Activated B cell treated with CpG ODN at 0.5 μM for 24 hours (primary cell): ENCODE measurements around the gene ENDOG. TPM values are rescaled to one million over a fixed set of nuclear protein-coding genes. Genes with fewer than 3 reads are reported as not detected.
A peak's percentile ranks its signal among the peaks of the same experiment; 100 is the strongest.
"Not testable (repeated sequence)": the region's sequence is repeated elsewhere in the genome, so short reads cannot be mapped to it uniquely, and the experiment has no call there.

Experiments
- ATAC-seq: fragments of 200-7000 bp; cut with Tn5 transposase; one replicate; pipeline ENCODE4 v1.10.0; 2021; ENCODE audit warnings: low read depth, mild to moderate bottlenecking, moderate library complexity
- CTCF ChIA-PET: fragments of 350-600 bp; sonication (Branson Sonifier 250); formaldehyde crosslinking; loops from one replicate; lab custom pipeline; 2021; ENCODE audit warnings: antibody characterized with exemption; lab: Charles Lee
- POLR2A ChIA-PET: fragments of 350-600 bp; sonication (Branson Sonifier 250); formaldehyde crosslinking; loops from one replicate; lab custom pipeline; 2021; ENCODE audit warnings: antibody characterized with exemption; lab: Charles Lee
- DNase-seq: peaks from one replicate; pipeline ENCODE4 v3.0.0; 2022
- H3K27ac Mint-ChIP-seq: one replicate; pipeline ENCODE4 v1.8.0; 2020; ENCODE audit warnings: mixed read lengths
- H3K27me3 Mint-ChIP-seq: one replicate; pipeline ENCODE4 v1.8.0; 2021; ENCODE audit warnings: mixed read lengths
- H3K36me3 Mint-ChIP-seq: one replicate; pipeline ENCODE4 v1.8.0; 2021; ENCODE audit warnings: low read depth, mixed read lengths
- H3K4me1 Mint-ChIP-seq: one replicate; pipeline ENCODE4 v1.8.0; 2021; ENCODE audit warnings: mixed read lengths
- H3K4me3 Mint-ChIP-seq: one replicate; pipeline ENCODE4 v1.8.0; 2020; ENCODE audit warnings: mild to moderate bottlenecking, mixed read lengths
- H3K9me3 Mint-ChIP-seq: one replicate; pipeline ENCODE4 v1.8.0; 2020; ENCODE audit warnings: mixed read lengths
- intact Hi-C: fragments of 100-400 bp; cut with micrococcal nuclease; formaldehyde crosslinking; loops from one replicate; pipeline ENCODE4 v1.15.1; 2024
- total RNA-seq: library from RNA; stranded (reverse); gene quantifications from 2 replicates; pipeline ENCODE4 v1.2.3, GENCODE V29; 2022
- TF ChIP-seq, protein P1 (sequence below): fragments of 200-600 bp; IDR thresholded peaks from one replicate; pipeline ENCODE4 v1.8.0; 2022; ENCODE audit warnings: antibody characterized with exemption, mild to moderate bottlenecking

ENDOG gene
- total RNA-seq, 1 donor from 2014 or later: 16.9 TPM

DNA sequence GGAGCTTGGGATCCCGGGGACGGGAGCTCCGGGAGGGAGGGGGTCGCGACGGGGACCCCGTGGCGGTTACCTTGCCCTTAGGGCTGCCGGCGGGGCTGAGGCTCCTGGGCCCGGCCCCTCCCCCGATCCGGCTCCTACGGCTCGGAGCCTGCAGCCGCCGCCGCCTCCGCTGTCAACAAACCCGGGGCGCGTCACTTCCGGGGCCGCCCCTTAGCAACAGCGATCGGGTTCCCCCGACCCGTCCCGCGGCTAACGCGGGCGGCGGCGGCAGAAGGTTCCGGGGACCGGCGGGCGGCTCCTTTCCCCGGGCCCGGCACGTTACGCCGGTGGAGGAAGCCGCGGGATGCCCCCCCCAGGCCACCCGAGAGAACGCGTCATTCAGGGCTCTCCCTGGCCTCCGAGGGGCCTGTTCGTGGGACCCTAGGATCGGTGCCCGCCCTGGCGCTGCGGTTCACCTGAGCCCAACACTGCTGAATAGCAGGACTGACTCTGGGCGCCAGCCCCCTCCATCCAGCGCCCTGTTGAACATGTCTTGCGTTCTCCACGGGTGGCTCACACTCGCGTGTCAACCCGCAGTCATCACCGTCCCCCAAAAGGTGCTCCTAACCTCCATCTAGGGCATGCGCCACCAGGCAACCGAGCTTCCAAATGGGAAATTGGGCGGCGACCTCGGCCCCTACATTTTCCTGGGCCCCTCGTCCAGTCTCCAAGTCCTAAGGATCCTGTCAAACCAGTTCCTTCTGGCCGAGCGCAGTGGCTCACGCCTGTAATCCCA, 46.4 kb upstream of the ENDOG start, which contains the start of gene ZER1:
ZER1 (minus strand) TSS at position 183 of the 775 bp plus-strand sequence. CDS start 16,362 bp downstream, outside the sequence.
- Mint-ChIP-seq H3K4me1 (peaks cover 24% of the 10 kb centered on the region), H3K4me3 (peak within 1 kb of the TSS; percentile 92), H3K27ac (peak within 1 kb of the TSS; percentile 89), H3K9me3 (no peaks in the 10 kb centered on the region), H3K27me3 (no peaks in the 10 kb centered on the region), H3K36me3 (peaks cover 8% of the 10 kb centered on the region)
- intact Hi-C loops: loop anchor here (1.0 to 5.0 kb wide), 8 partner anchors 15 to 265 kb away; partner anchors contain the start of genes DYNC2I2, ENDOG, LRRC8A and SET
- TF ChIP-seq, protein P1, sequence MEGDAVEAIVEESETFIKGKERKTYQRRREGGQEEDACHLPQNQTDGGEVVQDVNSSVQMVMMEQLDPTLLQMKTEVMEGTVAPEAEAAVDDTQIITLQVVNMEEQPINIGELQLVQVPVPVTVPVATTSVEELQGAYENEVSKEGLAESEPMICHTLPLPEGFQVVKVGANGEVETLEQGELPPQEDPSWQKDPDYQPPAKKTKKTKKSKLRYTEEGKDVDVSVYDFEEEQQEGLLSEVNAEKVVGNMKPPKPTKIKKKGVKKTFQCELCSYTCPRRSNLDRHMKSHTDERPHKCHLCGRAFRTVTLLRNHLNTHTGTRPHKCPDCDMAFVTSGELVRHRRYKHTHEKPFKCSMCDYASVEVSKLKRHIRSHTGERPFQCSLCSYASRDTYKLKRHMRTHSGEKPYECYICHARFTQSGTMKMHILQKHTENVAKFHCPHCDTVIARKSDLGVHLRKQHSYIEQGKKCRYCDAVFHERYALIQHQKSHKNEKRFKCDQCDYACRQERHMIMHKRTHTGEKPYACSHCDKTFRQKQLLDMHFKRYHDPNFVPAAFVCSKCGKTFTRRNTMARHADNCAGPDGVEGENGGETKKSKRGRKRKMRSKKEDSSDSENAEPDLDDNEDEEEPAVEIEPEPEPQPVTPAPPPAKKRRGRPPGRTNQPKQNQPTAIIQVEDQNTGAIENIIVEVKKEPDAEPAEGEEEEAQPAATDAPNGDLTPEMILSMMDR: no peak
- ATAC-seq (peak; percentile 93), DNase-seq (peak; percentile 96)
- POLR2A ChIA-PET: interaction anchor here (0.6 to 3.0 kb wide), 11 partner anchors 11 to 229 kb away, joined by 3 to 17 read pairs (median 5); partner anchors contain the start of genes DOLK, ENDOG, NUP188 and SPTAN1
- CTCF ChIA-PET: no interaction called here

DNA sequence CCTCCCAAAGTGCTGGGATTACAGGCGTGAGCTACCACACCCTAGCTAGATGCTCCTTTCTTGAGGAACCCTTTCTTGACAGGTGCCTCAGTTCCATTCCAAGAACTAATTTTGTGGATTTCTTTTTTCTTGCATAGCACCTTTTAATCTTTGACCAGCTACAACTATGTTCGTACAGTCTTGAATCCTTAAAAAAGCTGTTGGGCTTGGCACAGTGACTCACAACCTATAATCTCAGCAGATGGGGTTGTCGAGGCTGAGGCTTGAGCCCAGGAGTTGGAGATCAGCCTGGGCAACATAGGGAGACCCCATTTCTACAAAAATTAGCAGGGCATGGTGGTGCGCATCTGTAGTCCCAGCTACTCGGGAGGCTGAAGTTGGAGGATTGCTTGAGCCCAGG, 45.3 kb upstream of the ENDOG start:
- ATAC-seq (no peak), DNase-seq (no peak)
- H3K4me3 Mint-ChIP-seq: no peak overlapping the region
- ChIA-PET CTCF (no interaction called here), POLR2A (interaction anchor here (0.7 to 3.0 kb wide), 8 partner anchors 9 to 333 kb away, joined by 3 to 17 read pairs (median 5); partner anchors contain the start of genes ENDOG, TBC1D13 and ZDHHC12)
- peaks cover 24% of the 10 kb centered on the region for H3K4me1 Mint-ChIP-seq
- intact Hi-C loops: loop anchor here (5.0 kb wide), 1 partner anchor 266 kb away; no protein-coding TSS in a partner anchor
- H3K27me3 Mint-ChIP-seq: no peaks in the 10 kb centered on the region
- TF ChIP-seq, protein P1: no peak
- H3K36me3 Mint-ChIP-seq: peaks cover 2% of the 10 kb centered on the region
- H3K27ac Mint-ChIP-seq: no peak overlapping the region
- H3K9me3 Mint-ChIP-seq: no peaks in the 10 kb centered on the region

GRCh38 chr9:128774804-128775203, 43.5 kb upstream of the ENDOG start:
- no peak for ATAC-seq

GRCh38 chr9:128780093-128780492, 38.2 kb upstream of the ENDOG start:
- H3K27ac Mint-ChIP-seq, H3K9me3 Mint-ChIP-seq, H3K4me3 Mint-ChIP-seq, H3K27me3 Mint-ChIP-seq, intact Hi-C loops, CTCF ChIA-PET, DNase-seq, ATAC-seq, POLR2A ChIA-PET, H3K4me1 Mint-ChIP-seq, H3K36me3 Mint-ChIP-seq: not testable (repeated sequence)

More at GRCh38 chr9:128774804-128775203, 43.5 kb upstream of the ENDOG start:
- no peaks in the 10 kb centered on the region for H3K9me3 Mint-ChIP-seq
- TF ChIP-seq, protein P1: no peak
- H3K27ac Mint-ChIP-seq: no peak overlapping the region
- H3K36me3 Mint-ChIP-seq: peaks cover 2% of the 10 kb centered on the region
- DNase-seq: no peak
- peaks cover 19% of the 10 kb centered on the region for H3K4me1 Mint-ChIP-seq
- ChIA-PET CTCF (no interaction called here), POLR2A (interaction anchor here (0.7 to 0.9 kb wide), 2 partner anchors 12 to 20 kb away, joined by 4 to 8 read pairs; no protein-coding TSS in a partner anchor)
- H3K4me3 Mint-ChIP-seq: no peak overlapping the region
- intact Hi-C loops: loop anchor here (5.0 kb wide), 1 partner anchor 268 kb away; no protein-coding TSS in a partner anchor
- no peaks in the 10 kb centered on the region for H3K27me3 Mint-ChIP-seq

- ATAC-seq: peak; percentile 61
- Mint-ChIP-seq H3K9me3 (peaks cover 2% of the 10 kb centered on the region), H3K4me3 (peak overlapping the region; percentile 38), H3K27ac (peak overlapping the region; percentile 71), H3K27me3 (no peaks in the 10 kb centered on the region), H3K36me3 (no peaks in the 10 kb centered on the region), H3K4me1 (peaks cover 10% of the 10 kb centered on the region)
- ChIA-PET CTCF (no interaction called here), POLR2A (interaction anchor here (0.9 kb wide), 1 partner anchor 57 kb away, joined by 4 read pairs; the partner anchor contains the start of gene ZDHHC12)
- TF ChIP-seq, protein P1: no peak
- intact Hi-C loops: no loop called here
- DNase-seq: no peak
Measured at GRCh38 chr9:128781187-128782070, 36.9 kb upstream of the ENDOG start.
